Measurements from ENCODE around the gene PEAK1.

DNA sequence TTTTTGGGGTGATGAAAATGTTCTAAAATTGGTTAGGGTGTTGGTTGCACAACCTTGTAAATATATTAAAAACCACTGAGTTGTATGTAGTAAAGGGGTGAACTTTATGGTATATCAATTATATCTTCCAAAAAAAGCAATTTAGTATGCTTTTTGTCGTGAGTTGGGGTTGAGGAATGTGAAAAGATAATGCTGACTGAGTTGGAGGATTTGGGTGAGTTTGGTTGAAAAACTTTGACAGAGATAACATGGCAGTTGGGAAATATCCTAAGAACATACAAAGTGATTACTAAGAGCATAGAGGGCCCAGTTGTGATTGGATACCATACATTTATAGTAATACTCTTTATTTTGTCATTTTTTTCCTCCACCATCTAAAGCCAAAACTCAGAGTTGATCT is 34.4 kb upstream of the PEAK1 start:
- TF ChIP-seq, protein P1, sequence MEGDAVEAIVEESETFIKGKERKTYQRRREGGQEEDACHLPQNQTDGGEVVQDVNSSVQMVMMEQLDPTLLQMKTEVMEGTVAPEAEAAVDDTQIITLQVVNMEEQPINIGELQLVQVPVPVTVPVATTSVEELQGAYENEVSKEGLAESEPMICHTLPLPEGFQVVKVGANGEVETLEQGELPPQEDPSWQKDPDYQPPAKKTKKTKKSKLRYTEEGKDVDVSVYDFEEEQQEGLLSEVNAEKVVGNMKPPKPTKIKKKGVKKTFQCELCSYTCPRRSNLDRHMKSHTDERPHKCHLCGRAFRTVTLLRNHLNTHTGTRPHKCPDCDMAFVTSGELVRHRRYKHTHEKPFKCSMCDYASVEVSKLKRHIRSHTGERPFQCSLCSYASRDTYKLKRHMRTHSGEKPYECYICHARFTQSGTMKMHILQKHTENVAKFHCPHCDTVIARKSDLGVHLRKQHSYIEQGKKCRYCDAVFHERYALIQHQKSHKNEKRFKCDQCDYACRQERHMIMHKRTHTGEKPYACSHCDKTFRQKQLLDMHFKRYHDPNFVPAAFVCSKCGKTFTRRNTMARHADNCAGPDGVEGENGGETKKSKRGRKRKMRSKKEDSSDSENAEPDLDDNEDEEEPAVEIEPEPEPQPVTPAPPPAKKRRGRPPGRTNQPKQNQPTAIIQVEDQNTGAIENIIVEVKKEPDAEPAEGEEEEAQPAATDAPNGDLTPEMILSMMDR (IDR thresholded peaks at IDR 0.05), result no peak
- no peak for TF ChIP-seq POLR2AphosphoS5 (IDR thresholded peaks at IDR 0.05)
